Type B pancreatic cell (in vitro differentiated cells): ENCODE results near the gene ATRIP. TPM values are rescaled to one million over a fixed set of nuclear protein-coding genes. Genes with fewer than 3 reads are reported as not detected.

ENCODE experiments used
- DNase-seq: peaks from one replicate; pipeline ENCODE4 v3.0.0; 2021; ENCODE audit warnings: mixed read lengths; ENCODE audit not compliant: unreplicated experiment; ENCODE audit errors: extremely low spot score
- H3K27ac Mint-ChIP-seq: 2 replicates; pipeline ENCODE4 v1.8.0; 2021; ENCODE audit warnings: mild to moderate bottlenecking, mixed read lengths
- H3K27me3 Mint-ChIP-seq: 2 replicates; pipeline ENCODE4 v1.8.0; 2021; ENCODE audit warnings: mixed read lengths
- H3K36me3 Mint-ChIP-seq: 2 replicates; pipeline ENCODE4 v1.8.0; 2021; ENCODE audit warnings: mixed read lengths
- H3K4me1 Mint-ChIP-seq: one replicate; pipeline ENCODE4 v1.8.0; 2021; ENCODE audit warnings: mixed read lengths; ENCODE audit not compliant: unreplicated experiment
- H3K4me3 Mint-ChIP-seq: 2 replicates; pipeline ENCODE4 v1.8.0; 2021; ENCODE audit warnings: mild to moderate bottlenecking, mixed read lengths
- H3K9me3 Mint-ChIP-seq: 2 replicates; pipeline ENCODE4 v1.8.0; 2021; ENCODE audit warnings: mixed read lengths
- total RNA-seq: library from RNA; stranded (reverse); gene quantifications from 2 replicates; pipeline ENCODE4 v1.2.1, GENCODE V29; 2021; ENCODE audit warnings: low replicate concordance
- TF ChIP-seq, protein P1 (sequence below): fragments of 200-600 bp; sonication (generic); conservative IDR thresholded peaks from 2 replicates; pipeline ENCODE4 v1.5.0; 2021; ENCODE audit warnings: antibody characterized with exemption, mild to moderate bottlenecking

The ATRIP gene
- total RNA-seq, 1 donor from 2014 or later, result 16.0 TPM

- DNase-seq, result no peak
- H3K4me3 Mint-ChIP-seq, result peak overlapping the region; percentile 54
- TF ChIP-seq, protein P1, sequence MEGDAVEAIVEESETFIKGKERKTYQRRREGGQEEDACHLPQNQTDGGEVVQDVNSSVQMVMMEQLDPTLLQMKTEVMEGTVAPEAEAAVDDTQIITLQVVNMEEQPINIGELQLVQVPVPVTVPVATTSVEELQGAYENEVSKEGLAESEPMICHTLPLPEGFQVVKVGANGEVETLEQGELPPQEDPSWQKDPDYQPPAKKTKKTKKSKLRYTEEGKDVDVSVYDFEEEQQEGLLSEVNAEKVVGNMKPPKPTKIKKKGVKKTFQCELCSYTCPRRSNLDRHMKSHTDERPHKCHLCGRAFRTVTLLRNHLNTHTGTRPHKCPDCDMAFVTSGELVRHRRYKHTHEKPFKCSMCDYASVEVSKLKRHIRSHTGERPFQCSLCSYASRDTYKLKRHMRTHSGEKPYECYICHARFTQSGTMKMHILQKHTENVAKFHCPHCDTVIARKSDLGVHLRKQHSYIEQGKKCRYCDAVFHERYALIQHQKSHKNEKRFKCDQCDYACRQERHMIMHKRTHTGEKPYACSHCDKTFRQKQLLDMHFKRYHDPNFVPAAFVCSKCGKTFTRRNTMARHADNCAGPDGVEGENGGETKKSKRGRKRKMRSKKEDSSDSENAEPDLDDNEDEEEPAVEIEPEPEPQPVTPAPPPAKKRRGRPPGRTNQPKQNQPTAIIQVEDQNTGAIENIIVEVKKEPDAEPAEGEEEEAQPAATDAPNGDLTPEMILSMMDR, result no peak
- H3K36me3 Mint-ChIP-seq, result peaks cover 12% of the 10 kb centered on the region
- no peaks in the 10 kb centered on the region for H3K9me3 Mint-ChIP-seq
- H3K27ac Mint-ChIP-seq, result peak overlapping the region; percentile 90
- H3K27me3 Mint-ChIP-seq, result no peaks in the 10 kb centered on the region
- H3K4me1 Mint-ChIP-seq, result peaks cover 36% of the 10 kb centered on the region
These were observed 22.4 kb upstream of the ATRIP start for GRCh38 chr3:48423883-48424695.

DNA sequence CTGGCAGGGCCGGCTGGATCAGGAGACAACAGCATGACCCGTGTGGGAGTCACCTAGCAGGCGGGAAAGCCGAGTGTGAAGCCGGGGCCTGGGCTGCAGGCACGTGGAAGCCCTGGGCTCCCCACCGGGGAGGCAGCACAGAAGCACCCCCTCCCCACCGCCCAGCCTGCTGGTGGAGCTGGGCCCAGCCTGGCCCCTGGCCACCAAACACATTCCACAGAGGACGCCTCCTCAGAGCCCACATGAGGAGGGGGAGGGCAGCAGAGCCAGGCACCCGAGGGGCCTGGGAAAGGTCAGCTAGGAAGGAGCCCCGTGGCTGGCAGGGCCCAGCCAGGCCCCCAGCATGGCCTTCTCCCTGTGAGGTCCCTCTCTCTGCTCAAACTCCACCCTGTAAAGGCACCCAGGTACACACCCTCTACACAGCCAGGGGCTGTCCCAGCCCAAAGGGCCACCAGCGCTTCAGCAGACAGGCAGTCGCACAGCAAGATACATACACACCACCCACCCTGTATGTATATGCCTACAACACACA lies 21.2 kb upstream of the ATRIP start:
- Mint-ChIP-seq H3K9me3 (no peaks in the 10 kb centered on the region), H3K36me3 (peaks cover 12% of the 10 kb centered on the region), H3K27me3 (no peaks in the 10 kb centered on the region), H3K27ac (peak overlapping the region; percentile 90), H3K4me1 (peaks cover 36% of the 10 kb centered on the region), H3K4me3 (peak overlapping the region; percentile 77)
- DNase-seq, result no peak
- TF ChIP-seq, protein P1, result no peak

DNA sequence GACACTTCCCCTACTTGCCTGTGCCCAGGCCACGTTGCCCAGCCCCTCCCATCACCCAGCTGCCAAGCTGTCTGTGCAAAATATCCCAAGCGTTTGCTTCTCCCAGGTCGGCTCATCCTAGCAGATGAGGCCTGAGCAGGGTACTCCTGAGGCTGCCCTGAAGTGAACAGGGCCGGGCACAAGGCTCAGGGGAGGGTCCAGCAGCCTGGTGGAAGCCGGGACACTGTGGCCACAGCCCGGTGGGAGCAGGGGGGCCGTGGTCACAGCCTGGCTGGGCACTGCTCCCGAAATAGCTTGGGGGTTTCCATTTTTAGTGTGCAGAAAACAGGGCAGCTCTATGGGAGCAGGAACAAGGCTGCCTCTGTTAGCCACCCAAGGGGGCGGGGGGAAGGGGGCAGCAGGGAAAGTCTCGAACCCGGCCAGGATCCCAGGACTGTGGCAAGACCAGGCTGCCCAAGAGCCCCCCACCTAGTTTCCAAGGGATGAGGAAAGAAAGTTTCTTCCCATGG lies 20.1 kb upstream of the ATRIP start:
- Mint-ChIP-seq H3K27me3 (no peaks in the 10 kb centered on the region), H3K4me1 (peaks cover 46% of the 10 kb centered on the region), H3K36me3 (peaks cover 12% of the 10 kb centered on the region), H3K27ac (peak overlapping the region; percentile 90), H3K4me3 (peak overlapping the region; percentile 90), H3K9me3 (no peaks in the 10 kb centered on the region)
- no peak for DNase-seq
- TF ChIP-seq, protein P1, result no peak

- Mint-ChIP-seq H3K9me3 (no peaks in the 10 kb centered on the region), H3K27me3 (no peaks in the 10 kb centered on the region), H3K4me1 (peaks cover 49% of the 10 kb centered on the region), H3K4me3 (peak overlapping the region; percentile 90), H3K27ac (peak overlapping the region; percentile 89), H3K36me3 (peaks cover 15% of the 10 kb centered on the region)
- no peak for DNase-seq
- TF ChIP-seq, protein P1, result no peak
These were observed 19.4 kb upstream of the ATRIP start for GRCh38 chr3:48426944-48427629.

DNA sequence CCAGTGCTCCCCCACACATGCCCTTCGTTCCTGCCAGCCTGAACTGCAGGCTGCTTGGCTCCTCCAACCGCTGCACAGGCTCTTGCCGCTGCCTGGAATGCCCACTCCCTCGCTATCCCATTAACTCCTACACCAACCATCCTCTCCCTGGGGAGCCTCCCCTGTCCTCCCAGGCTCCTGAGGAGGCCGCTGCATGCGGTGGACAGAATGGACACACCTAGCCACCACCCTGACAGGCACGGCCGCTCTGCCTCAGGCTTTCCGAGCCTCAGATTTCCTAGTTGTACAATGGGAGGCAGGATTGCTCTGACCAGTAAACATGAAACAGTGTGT lies 18.9 kb upstream of the ATRIP start:
- peak overlapping the region; percentile 90 for H3K4me3 Mint-ChIP-seq
- peaks cover 19% of the 10 kb centered on the region for H3K36me3 Mint-ChIP-seq
- H3K27ac Mint-ChIP-seq, result peak overlapping the region; percentile 89
- TF ChIP-seq, protein P1, result no peak
- H3K27me3 Mint-ChIP-seq, result no peaks in the 10 kb centered on the region
- H3K9me3 Mint-ChIP-seq, result no peaks in the 10 kb centered on the region
- no peak for DNase-seq
- H3K4me1 Mint-ChIP-seq, result peaks cover 49% of the 10 kb centered on the region
